Transverse colon (tissue), 4 donors: ENCODE measurements around the gene CDC7.

Source experiments
- POLR2A ChIP-seq: fragments of 450-650 bp; IDR thresholded peaks from one replicate; pipeline ENCODE4 v1.6.1; 2016; ENCODE audit warnings: antibody characterized with exemption, mild to moderate bottlenecking, moderate library complexity
- POLR2AphosphoS5 ChIP-seq, 3 donors: sonication (generic); formaldehyde crosslinking; IDR thresholded peaks; one replicate each; pipeline ENCODE4 v1.6.1; 2016; ENCODE audit warnings: antibody characterized with exemption in 3 of 3
- TF ChIP-seq, protein P1 (sequence below), 5 experiments: fragments of 200-600 bp in 3 of 5; fragments of 450-650 bp in 2 of 5; sonication (generic) in 3 of 5; IDR thresholded peaks; 1 replicate in 2 of 5; 2 replicates in 3 of 5; pipeline ENCODE4 v1.5.1; 2016 to 2017; ENCODE audit warnings: antibody characterized with exemption in 5 of 5, inconsistent platforms in 3 of 5, mild to moderate bottlenecking in 2 of 5, moderate library complexity in 1 of 5

DNA sequence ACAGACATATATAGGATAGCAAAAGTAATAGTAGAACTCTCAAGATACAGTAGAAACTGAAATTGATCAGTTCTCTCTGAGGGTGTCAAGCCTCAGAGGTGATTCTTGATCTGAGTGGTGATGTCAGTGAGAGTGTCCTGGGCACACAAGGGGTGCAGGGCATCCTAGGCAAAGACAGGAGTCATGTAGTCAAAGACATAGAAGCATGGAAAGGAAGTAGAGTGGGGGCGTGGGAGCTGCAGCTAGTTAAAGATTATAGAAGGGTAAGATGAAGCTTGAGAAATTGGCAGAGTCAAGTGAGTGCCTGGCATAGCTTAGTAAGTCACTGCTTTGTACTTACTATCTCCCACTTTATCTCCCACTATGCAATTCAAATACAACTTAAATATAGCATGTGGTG lies 22.8 kb downstream of the CDC7 start:
- TF ChIP-seq, protein P1, sequence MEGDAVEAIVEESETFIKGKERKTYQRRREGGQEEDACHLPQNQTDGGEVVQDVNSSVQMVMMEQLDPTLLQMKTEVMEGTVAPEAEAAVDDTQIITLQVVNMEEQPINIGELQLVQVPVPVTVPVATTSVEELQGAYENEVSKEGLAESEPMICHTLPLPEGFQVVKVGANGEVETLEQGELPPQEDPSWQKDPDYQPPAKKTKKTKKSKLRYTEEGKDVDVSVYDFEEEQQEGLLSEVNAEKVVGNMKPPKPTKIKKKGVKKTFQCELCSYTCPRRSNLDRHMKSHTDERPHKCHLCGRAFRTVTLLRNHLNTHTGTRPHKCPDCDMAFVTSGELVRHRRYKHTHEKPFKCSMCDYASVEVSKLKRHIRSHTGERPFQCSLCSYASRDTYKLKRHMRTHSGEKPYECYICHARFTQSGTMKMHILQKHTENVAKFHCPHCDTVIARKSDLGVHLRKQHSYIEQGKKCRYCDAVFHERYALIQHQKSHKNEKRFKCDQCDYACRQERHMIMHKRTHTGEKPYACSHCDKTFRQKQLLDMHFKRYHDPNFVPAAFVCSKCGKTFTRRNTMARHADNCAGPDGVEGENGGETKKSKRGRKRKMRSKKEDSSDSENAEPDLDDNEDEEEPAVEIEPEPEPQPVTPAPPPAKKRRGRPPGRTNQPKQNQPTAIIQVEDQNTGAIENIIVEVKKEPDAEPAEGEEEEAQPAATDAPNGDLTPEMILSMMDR (IDR thresholded peaks at IDR 0.05): no peak
- TF ChIP-seq POLR2A (no peak), POLR2AphosphoS5 (IDR thresholded peaks at IDR 0.05) (no peak)
